Measurements from ENCODE around the gene ISX. TPM values are rescaled to one million over a fixed set of nuclear protein-coding genes. Genes with fewer than 3 reads are reported as not detected.

ISX gene
- total and polyA plus RNA-seq, 10 donors = not detected

- DNase-seq = no peak
- H3K4me3 ChIP-seq = no peak overlapping the region
- no peaks in the 10 kb centered on the region for H3K4me1 ChIP-seq
- H3K9me3 ChIP-seq = no peaks in the 10 kb centered on the region
- no peaks in the 10 kb centered on the region for H3K36me3 ChIP-seq
- WGBS, 5 donors = 5 to 30% (median 23%) methylated on average over 7 to 8 of the region's 8 CpGs
- no peak overlapping the region for H3K27ac ChIP-seq
- no peak for TF ChIP-seq CTCF (IDR thresholded peaks at IDR 0.05 in 8 of 11, conservative IDR thresholded peaks at IDR 0.05 in 3 of 11)
- no peak for TF ChIP-seq POLR2A (IDR thresholded peaks at IDR 0.05)
- no peak for TF ChIP-seq POLR2AphosphoS5 (IDR thresholded peaks at IDR 0.05)
- H3K27me3 ChIP-seq (replicated peaks in 1 of 7) = peaks cover 0 to 61% (median 19%) of the 10 kb centered on the region in 7 donors
- intact Hi-C loops (cut with DNase I; ENCODE audit: low total_unique reads) = no loop called here
Observed at GRCh38 chr22:35134637-35135036, 68.7 kb downstream of the ISX start.

GRCh38 chr22:35135165-35135564, 69.2 kb downstream of the ISX start:
- H3K4me1 ChIP-seq = no peaks in the 10 kb centered on the region
- no peak for DNase-seq
- no peak overlapping the region for H3K27ac ChIP-seq
- peaks cover 0 to 59% (median 19%) of the 10 kb centered on the region in 7 donors for H3K27me3 ChIP-seq (replicated peaks in 1 of 7)
- 37 to 48% (median 42%) methylated on average over 5 of the region's 5 CpGs for WGBS, 5 donors
- TF ChIP-seq POLR2AphosphoS5 (IDR thresholded peaks at IDR 0.05) (no peak), CTCF (IDR thresholded peaks at IDR 0.05 in 8 of 11, conservative IDR thresholded peaks at IDR 0.05 in 3 of 11) (no peak), POLR2A (IDR thresholded peaks at IDR 0.05) (no peak)
- H3K9me3 ChIP-seq = no peaks in the 10 kb centered on the region
- no peaks in the 10 kb centered on the region for H3K36me3 ChIP-seq
- H3K4me3 ChIP-seq = no peak overlapping the region
- intact Hi-C loops (cut with DNase I; ENCODE audit: low total_unique reads) = no loop called here

Other genes starting within 250 kb of the ISX start
- gene HMGXB4, start 191.3 kb downstream of the ISX start, total RNA-seq = 10 to 100 TPM; 18.1 to 24.6 (median 21.5) TPM
- 1 to 10 TPM; 4.0 to 6.9 (median 4.2) TPM for gene HMGXB4, start 191.3 kb downstream of the ISX start, polyA plus RNA-seq
- gene TOM1, start 233.7 kb downstream of the ISX start, total RNA-seq = 10 to 100 TPM; 48.2 to 92.1 (median 56.1) TPM
- gene TOM1, start 233.7 kb downstream of the ISX start, polyA plus RNA-seq = 10 to 100 TPM; 19.9 to 44.4 (median 34.2) TPM